Endothelial cell (in vitro differentiated cells): ENCODE measurements around the gene ESCO1. TPM values are rescaled to one million over a fixed set of nuclear protein-coding genes. Genes with fewer than 3 reads are reported as not detected.

Experiments used
- DNase-seq: peaks from one replicate; pipeline ENCODE4 v3.0.0; 2021; ENCODE audit warnings: low spot score
- H3K27ac Mint-ChIP-seq: one replicate; pipeline ENCODE4 v1.8.0; 2021; ENCODE audit warnings: mixed read lengths, inconsistent platforms; ENCODE audit not compliant: unreplicated experiment
- H3K27me3 Mint-ChIP-seq: one replicate; pipeline ENCODE4 v1.8.0; 2021; ENCODE audit warnings: mild to moderate bottlenecking, moderate library complexity, mixed read lengths, inconsistent platforms; ENCODE audit not compliant: unreplicated experiment
- H3K36me3 Mint-ChIP-seq: one replicate; pipeline ENCODE4 v1.8.0; 2021; ENCODE audit warnings: mild to moderate bottlenecking, low read depth, mixed read lengths, inconsistent platforms; ENCODE audit not compliant: unreplicated experiment
- H3K4me1 Mint-ChIP-seq: one replicate; pipeline ENCODE4 v1.8.0; 2021; ENCODE audit warnings: mild to moderate bottlenecking, mixed read lengths, inconsistent platforms; ENCODE audit not compliant: unreplicated experiment
- H3K4me3 Mint-ChIP-seq: one replicate; pipeline ENCODE4 v1.8.0; 2021; ENCODE audit warnings: mild to moderate bottlenecking, mixed read lengths, inconsistent platforms; ENCODE audit not compliant: unreplicated experiment
- H3K9me3 Mint-ChIP-seq: one replicate; pipeline ENCODE4 v1.8.0; 2021; ENCODE audit warnings: mixed read lengths, inconsistent platforms; ENCODE audit not compliant: unreplicated experiment
- CTCF ChIP-seq: fragments of 200-600 bp; sonication (generic); IDR thresholded peaks from one replicate; pipeline ENCODE4 v1.5.0; 2021; ENCODE audit warnings: antibody characterized with exemption; ENCODE audit not compliant: unreplicated experiment
- total RNA-seq: library from RNA; stranded (reverse); fragmentation: NEBNext Ultra II Directional; extraction: Animal tissue kit (Norgen Biotek cat#: 25700); gene quantifications from one replicate; pipeline ENCODE4 v1.2.1, GENCODE V29; 2021; ENCODE audit not compliant: unreplicated experiment

ESCO1 gene
- total RNA-seq, 1 donor from 2014 or later: 19.3 TPM

- Mint-ChIP-seq H3K27ac (no peak overlapping the region), H3K27me3 (no peaks in the 10 kb centered on the region), H3K4me3 (no peak overlapping the region), H3K9me3 (no peaks in the 10 kb centered on the region), H3K4me1 (peaks cover 5% of the 10 kb centered on the region), H3K36me3 (peaks cover 54% of the 10 kb centered on the region)
- no peak for DNase-seq
- TF ChIP-seq CTCF: no peak
Measured at GRCh38 chr18:21507913-21508701, 92.4 kb downstream of the ESCO1 start.

GRCh38 chr18:21502661-21503060, 97.8 kb downstream of the ESCO1 start:
- peaks cover 38% of the 10 kb centered on the region for H3K36me3 Mint-ChIP-seq
- DNase-seq: no peak
- no peak overlapping the region for H3K27ac Mint-ChIP-seq
- no peak for TF ChIP-seq CTCF
- H3K9me3 Mint-ChIP-seq: no peaks in the 10 kb centered on the region
- peaks cover 12% of the 10 kb centered on the region for H3K4me1 Mint-ChIP-seq
- no peak overlapping the region for H3K4me3 Mint-ChIP-seq
- H3K27me3 Mint-ChIP-seq: peaks cover 4% of the 10 kb centered on the region

- Mint-ChIP-seq H3K4me1 (peaks cover 12% of the 10 kb centered on the region), H3K36me3 (peaks cover 41% of the 10 kb centered on the region), H3K4me3 (no peak overlapping the region), H3K9me3 (no peaks in the 10 kb centered on the region), H3K27ac (no peak overlapping the region), H3K27me3 (peaks cover 4% of the 10 kb centered on the region)
- DNase-seq: no peak
- no peak for TF ChIP-seq CTCF
Measured at GRCh38 chr18:21499997-21500396, 100.5 kb downstream of the ESCO1 start.

- DNase-seq: no peak
- H3K4me3 Mint-ChIP-seq: no peak overlapping the region
- no peak overlapping the region for H3K27ac Mint-ChIP-seq
- no peak for TF ChIP-seq CTCF
- H3K9me3 Mint-ChIP-seq: no peaks in the 10 kb centered on the region
- peaks cover 4% of the 10 kb centered on the region for H3K27me3 Mint-ChIP-seq
- peaks cover 12% of the 10 kb centered on the region for H3K4me1 Mint-ChIP-seq
- H3K36me3 Mint-ChIP-seq: peaks cover 31% of the 10 kb centered on the region
Measured at GRCh38 chr18:21496277-21496835, 104.1 kb downstream of the ESCO1 start.

GRCh38 chr18:21490748-21491147, 109.8 kb downstream of the ESCO1 start:
- peaks cover 29% of the 10 kb centered on the region for H3K36me3 Mint-ChIP-seq
- no peak for DNase-seq
- no peaks in the 10 kb centered on the region for H3K4me1 Mint-ChIP-seq
- H3K27ac Mint-ChIP-seq: no peak overlapping the region
- no peaks in the 10 kb centered on the region for H3K9me3 Mint-ChIP-seq
- H3K27me3 Mint-ChIP-seq: no peaks in the 10 kb centered on the region
- no peak overlapping the region for H3K4me3 Mint-ChIP-seq
- no peak for TF ChIP-seq CTCF
